Muscle of leg (tissue), 11 donors: Measurements from ENCODE around the gene THBS3. TPM values are rescaled to one million over a fixed set of nuclear protein-coding genes. Genes with fewer than 3 reads are reported as not detected.
"Not testable (repeated sequence)": the region's sequence is repeated elsewhere in the genome, so short reads cannot be mapped to it uniquely, and the experiment has no call there.

Experiments
- DNase-seq: peaks from one replicate; pipeline ENCODE4 v3.0.0; 2013
- H3K27ac ChIP-seq: one replicate; pipeline ENCODE4 v1.5.1; 2013; ENCODE audit warnings: mild to moderate bottlenecking, low read length, control low read depth
- H3K27me3 ChIP-seq: one replicate; pipeline ENCODE4 v1.6.1; 2013; ENCODE audit warnings: low read length; ENCODE audit not compliant: control insufficient read depth, insufficient read depth
- H3K36me3 ChIP-seq: one replicate; pipeline ENCODE4 v1.6.1; 2013; ENCODE audit warnings: low read length; ENCODE audit not compliant: control insufficient read depth, insufficient read depth
- H3K4me1 ChIP-seq: one replicate; pipeline ENCODE4 v1.6.1; 2013; ENCODE audit warnings: low read length; ENCODE audit not compliant: control insufficient read depth, insufficient read depth
- H3K4me3 ChIP-seq: one replicate; pipeline ENCODE4 v1.5.1; 2013; ENCODE audit warnings: low read length, control low read depth
- H3K9me3 ChIP-seq: replicated peaks from 2 replicates; pipeline ENCODE4 v1.6.1; 2013; ENCODE audit warnings: low read depth, low read length; ENCODE audit not compliant: control insufficient read depth
- WGBS: methylation state at CpG from one replicate; pipeline ENCODE4 v1.1.5; 2013; ENCODE audit warnings: missing lambda C conversion rate; ENCODE audit not compliant: insufficient coverage; 5-methylcytosine and 5-hydroxymethylcytosine counted together
- polyA plus RNA-seq, 8 donors: library from polyadenylated mRNA; unstranded; fragments of 120-200 nt; gene quantifications; one replicate each; pipeline versions ENCODE4 v1.2.1 to v1.2.3, GENCODE V29; 2013; ENCODE audit warnings: inconsistent platforms in 1 of 8, low replicate concordance in 1 of 8; ENCODE audit not compliant: insufficient read length in 8 of 8, insufficient read depth in 1 of 8
- total RNA-seq: library from RNA; stranded (reverse); fragments of 120-200 nt; gene quantifications from one replicate; pipeline ENCODE4 v1.2.4, GENCODE V29; 2013

THBS3 gene
- total and polyA plus RNA-seq, 9 donors = 62.8 to 85.5 (median 71.8) TPM

DNA sequence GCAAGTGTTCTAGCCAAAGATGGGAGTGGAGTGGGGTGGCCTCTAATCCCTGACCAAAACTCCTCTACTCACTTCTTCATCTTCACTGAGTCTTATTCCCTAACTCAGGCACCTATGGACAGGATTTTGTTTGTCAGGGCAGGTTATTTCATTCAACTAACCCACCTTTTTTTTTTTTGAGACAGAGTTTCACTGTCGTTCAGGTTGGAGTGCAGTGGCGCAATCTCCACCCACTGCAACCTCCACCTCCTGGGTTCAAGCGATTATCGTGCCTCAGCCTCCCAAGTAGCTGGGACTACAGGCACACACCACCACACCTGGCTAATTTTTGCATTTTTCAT lies 39.6 kb downstream of the THBS3 start:
- peaks cover 30% of the 10 kb centered on the region for H3K4me1 ChIP-seq
- not testable (repeated sequence) for DNase-seq, H3K4me3 ChIP-seq, H3K27me3 ChIP-seq, H3K9me3 ChIP-seq, H3K27ac ChIP-seq
- WGBS = 63% methylated on average over 3 of the region's 4 CpGs
- peaks cover 28% of the 10 kb centered on the region for H3K36me3 ChIP-seq

DNA sequence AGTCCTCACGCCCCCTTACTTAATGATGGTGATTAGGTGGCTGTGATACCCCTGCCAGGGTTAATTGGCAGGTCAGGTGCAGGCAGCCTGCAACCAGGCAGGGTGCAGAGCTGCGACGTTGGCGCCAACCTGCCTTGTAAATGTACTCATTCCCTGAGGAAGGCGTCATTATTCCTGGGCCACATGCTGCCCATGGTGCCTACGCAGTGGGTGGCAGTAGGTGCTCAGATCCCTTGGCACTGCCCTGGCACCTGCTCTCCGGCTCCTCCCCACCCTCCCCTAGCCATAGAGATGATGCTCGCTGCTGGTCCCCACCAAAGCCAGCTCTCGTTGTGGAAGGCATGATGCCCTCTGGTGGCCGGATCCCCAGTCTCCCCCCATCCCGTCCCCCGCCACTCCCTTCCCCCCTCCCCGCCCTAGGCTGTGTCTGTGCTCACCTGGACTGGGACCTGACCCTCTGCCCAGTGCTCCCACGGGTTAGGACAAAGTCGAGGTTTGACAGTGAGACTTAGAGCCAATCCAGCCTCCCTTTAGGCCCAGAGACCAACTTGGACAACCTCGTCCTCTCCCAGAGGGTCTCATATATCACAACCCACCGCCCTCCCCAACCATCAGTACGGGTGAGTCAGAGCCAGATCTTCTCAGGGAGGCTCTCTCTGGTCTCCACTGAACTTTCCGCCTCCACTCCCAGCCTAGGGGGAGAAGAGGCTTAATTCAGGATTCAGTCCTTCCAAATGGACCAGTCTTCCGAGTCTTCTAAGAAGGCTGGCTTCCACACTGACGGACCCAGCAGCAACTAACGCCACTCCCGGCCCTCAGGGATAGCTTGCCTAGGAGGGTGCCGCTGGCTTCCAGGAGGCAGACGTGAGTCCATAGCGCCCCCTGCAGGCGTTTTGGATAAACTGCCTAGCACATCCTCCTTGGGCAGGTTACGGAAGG lies 40.3 kb downstream of the THBS3 start:
- peaks cover 28% of the 10 kb centered on the region for H3K36me3 ChIP-seq
- no peak overlapping the region for H3K4me3 ChIP-seq

DNA sequence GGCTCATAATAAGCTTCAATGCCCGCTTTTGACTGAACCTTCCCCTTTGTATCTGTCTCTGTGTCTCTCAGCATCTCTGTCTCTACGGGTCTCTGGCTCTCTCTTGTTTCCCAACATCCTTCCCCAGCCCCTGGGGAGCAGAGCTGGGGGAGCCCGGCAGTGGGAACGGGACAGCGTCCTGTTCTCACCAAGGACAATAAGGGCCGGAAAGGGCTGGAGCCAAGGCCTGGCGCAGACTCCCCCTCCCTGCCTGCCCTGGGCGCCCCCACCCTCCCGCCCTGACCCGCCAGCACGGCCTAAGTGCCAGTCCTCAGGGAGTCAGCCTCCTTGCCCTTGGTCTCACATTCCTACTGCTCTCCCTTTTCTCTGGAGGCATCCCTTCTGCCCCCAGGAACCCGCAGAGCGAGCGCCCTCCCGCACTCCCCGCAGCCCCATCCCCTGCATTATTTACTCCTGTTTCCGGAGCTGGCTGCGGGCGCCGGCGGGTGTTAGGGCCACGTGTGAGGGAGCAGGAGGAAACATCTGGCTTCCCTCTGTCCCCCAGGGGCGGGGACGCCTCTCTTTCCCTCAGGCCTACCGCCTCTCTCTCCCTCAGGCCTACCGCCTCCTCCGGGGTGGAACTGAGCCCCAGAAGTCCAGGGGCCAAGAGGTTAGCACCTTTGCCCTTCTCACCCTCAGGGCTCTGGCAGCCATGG lies 41.1 kb downstream of the THBS3 start:
- 4% methylated on average over 14 of the region's 27 CpGs for WGBS
- H3K4me3 ChIP-seq = no peak overlapping the region
- peak overlapping the region; percentile 69 for H3K27ac ChIP-seq
- H3K36me3 ChIP-seq = peaks cover 28% of the 10 kb centered on the region
- no peaks in the 10 kb centered on the region for H3K9me3 ChIP-seq
- peaks cover 23% of the 10 kb centered on the region for H3K4me1 ChIP-seq
- H3K27me3 ChIP-seq = no peaks in the 10 kb centered on the region
- peak; percentile 83 for DNase-seq

More for the DNA sequence above, 40.3 kb downstream of the THBS3 start:
- peak overlapping the region; percentile 62 for H3K27ac ChIP-seq
- 4% methylated on average over 16 of the region's 28 CpGs for WGBS
- H3K4me1 ChIP-seq = peaks cover 28% of the 10 kb centered on the region
- DNase-seq = peak; percentile 88
- no peaks in the 10 kb centered on the region for H3K9me3 ChIP-seq
- no peaks in the 10 kb centered on the region for H3K27me3 ChIP-seq

DNA sequence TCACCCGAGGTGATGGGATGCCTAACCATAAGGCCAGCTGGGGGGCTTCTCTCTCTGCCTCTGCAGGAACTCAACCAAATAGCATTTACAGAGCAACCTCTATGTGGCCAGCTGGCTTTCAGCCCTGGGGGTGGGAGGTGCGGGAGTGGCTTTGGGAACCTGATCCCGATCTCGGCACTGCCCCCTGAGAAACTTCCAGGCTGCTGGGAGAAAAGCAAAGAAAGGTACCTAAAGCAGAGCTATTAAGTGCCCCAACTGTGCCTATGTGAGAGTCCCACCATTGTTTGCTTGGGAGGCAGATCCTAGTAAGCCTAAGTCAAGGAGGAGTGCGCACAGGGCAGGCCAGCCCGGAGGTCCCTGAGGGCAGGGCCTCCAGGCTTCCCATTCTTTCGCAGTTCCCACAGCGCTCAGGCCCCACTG lies 41.6 kb downstream of the THBS3 start:
- Histone ChIP-seq H3K27ac (peak overlapping the region; percentile 69), H3K9me3 (no peaks in the 10 kb centered on the region), H3K27me3 (no peaks in the 10 kb centered on the region), H3K4me1 (peaks cover 23% of the 10 kb centered on the region), H3K4me3 (no peak overlapping the region), H3K36me3 (peaks cover 24% of the 10 kb centered on the region)
- peak; percentile 40 for DNase-seq
- WGBS = 20% methylated on average over 7 of the region's 8 CpGs

DNA sequence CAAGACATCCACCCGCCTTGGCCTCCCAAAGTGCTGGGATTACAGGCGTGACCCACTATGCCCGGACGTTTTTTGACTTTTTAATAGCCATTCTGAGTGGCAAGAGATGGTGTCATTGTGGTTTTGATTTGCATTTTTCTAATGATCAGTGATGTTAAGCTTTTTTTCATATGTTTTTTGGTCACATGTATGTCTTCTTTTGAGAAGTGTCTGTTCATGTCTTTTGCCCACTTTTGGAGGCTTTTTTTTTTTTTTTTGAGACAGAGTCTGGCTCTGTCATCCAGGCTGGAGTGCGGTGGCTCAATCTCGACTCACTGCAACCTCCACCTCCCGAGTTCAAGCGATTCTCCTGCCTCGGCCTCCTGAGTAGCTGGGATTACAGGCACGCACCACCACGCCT lies 43.1 kb downstream of the THBS3 start:
- H3K9me3 ChIP-seq, H3K4me3 ChIP-seq, H3K27me3 ChIP-seq, H3K27ac ChIP-seq, DNase-seq: not testable (repeated sequence)
- 93% methylated on average over 3 of the region's 11 CpGs for WGBS
- H3K36me3 ChIP-seq = peaks cover 11% of the 10 kb centered on the region
- H3K4me1 ChIP-seq = peaks cover 23% of the 10 kb centered on the region

DNA sequence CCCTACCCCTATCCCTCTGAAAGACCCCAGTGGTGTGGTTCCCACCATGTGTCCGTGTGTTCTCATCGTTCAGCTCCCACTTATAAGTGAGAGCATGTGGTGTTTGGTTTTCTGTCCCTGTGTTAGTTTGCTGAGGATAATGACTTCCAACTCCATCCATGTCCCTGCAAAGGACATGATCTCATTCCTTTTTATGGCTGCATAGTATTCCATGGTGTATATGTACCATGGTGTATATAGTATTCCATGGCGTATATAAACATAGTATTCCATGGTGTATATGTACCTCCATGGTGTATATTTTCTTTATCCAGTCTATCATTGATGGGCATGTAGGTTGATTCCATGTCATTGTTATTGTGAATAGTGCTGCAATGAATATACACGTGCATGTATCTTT lies 43.9 kb downstream of the THBS3 start:
- H3K27me3 ChIP-seq, H3K4me3 ChIP-seq, H3K27ac ChIP-seq, H3K36me3 ChIP-seq, H3K9me3 ChIP-seq, DNase-seq: not testable (repeated sequence)
- H3K4me1 ChIP-seq = peaks cover 23% of the 10 kb centered on the region
- WGBS = no CpG with 5 or more reads among the region's 4 CpGs

DNA sequence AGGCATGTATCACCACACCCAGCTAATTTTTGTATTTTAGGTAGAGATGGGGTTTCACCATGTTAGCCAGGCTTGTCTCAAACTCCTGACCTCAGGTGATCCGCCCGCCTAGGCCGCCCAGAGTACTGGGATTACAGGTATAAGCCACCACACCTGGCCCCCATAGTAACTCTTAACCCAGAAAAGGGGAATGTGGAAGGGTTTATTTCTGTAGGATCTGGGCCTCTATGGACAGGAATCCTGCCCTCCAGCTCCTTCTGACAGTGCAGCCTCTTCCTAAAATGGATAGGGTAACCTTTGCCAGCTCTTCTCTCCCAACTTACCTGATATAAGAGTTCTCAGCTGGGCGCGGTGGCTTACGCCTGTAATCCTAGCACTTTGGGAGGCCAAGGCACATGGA lies 45.1 kb downstream of the THBS3 start:
- not testable (repeated sequence) for H3K36me3 ChIP-seq, H3K27ac ChIP-seq, H3K27me3 ChIP-seq, H3K4me3 ChIP-seq, H3K9me3 ChIP-seq, DNase-seq
- H3K4me1 ChIP-seq = peaks cover 18% of the 10 kb centered on the region
- 90% methylated on average over 3 of the region's 6 CpGs for WGBS

DNA sequence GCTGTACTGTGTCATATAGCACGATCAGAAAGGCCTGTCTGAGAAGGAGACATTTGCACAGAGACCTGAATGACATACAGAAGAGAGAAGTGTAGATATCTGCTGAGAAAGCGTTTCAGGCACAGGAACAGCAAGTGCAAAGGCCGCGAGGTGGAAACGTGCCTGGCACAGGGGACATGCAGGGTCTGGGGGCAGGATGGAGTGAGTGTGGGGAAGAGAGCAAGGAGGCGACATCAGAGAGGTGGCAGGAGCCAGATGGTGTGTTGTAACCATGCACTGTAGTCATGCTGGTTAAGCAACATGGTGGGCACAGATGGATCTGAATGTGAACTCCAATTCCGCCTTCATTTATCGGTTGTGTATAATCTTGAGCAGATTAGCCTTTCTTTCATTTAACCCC lies 47.6 kb downstream of the THBS3 start:
- DNase-seq = no peak
- no peaks in the 10 kb centered on the region for H3K4me1 ChIP-seq
- H3K27ac ChIP-seq = no peak overlapping the region
- H3K4me3 ChIP-seq = no peak overlapping the region
- no peaks in the 10 kb centered on the region for H3K36me3 ChIP-seq
- no peaks in the 10 kb centered on the region for H3K9me3 ChIP-seq
- no peaks in the 10 kb centered on the region for H3K27me3 ChIP-seq
- WGBS = 67% methylated on average over 6 of the region's 8 CpGs

DNA sequence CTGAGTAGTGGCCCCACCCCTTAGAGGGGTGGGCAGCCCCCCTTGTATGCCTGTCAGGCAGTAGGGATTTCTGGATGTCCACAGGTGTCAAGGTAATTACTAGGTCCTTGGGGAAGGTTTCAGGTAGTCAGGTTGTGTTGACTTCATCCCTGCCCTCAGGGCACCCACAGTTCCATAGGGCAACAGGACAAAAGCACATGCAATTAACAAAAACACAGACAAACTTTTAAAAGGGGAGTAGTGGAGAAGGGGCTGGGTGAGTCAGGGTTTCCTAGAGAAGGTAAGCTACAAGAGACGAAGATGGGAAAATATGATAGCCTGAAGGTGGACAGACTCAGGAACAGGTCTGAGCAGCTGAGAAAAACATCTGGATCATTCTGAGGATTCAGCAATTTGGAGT lies 48.7 kb downstream of the THBS3 start:
- Histone ChIP-seq H3K27me3 (no peaks in the 10 kb centered on the region), H3K4me3 (no peak overlapping the region), H3K27ac (no peak overlapping the region), H3K36me3 (no peaks in the 10 kb centered on the region), H3K4me1 (no peaks in the 10 kb centered on the region), H3K9me3 (no peaks in the 10 kb centered on the region)
- DNase-seq = no peak
- WGBS = 75% methylated on average over 1 of the region's 1 CpG

DNA sequence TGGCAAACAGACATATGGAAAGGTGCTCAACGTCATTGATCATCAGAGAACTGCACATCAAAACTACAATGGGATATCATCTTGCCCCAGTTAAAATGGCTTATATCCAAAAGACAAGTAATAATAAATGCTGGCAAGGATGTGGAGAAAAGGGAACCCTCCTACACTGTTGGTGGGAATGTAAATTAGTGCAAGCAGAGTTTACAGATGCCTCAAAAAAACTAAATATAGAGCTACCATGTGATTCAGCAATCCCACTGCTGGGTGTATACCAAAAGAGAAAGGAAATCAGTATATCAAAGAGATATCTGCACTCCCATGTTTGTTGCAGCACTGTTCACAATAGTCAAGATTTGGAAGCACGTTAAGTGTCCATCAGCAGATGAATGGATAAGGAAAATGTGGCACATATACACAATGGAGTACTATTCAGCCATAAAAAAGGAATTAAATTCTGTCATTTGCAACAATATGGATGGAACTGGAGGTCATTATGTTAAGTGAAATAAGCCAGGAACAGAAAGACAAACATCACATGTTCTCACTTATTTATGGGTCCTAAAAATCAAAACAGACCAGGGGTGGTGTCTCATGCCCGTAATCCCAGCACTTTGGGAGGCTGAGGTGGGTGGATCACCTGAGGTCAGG lies 51.6 kb downstream of the THBS3 start:
- H3K36me3 ChIP-seq, H3K27me3 ChIP-seq, H3K9me3 ChIP-seq, DNase-seq, H3K27ac ChIP-seq, H3K4me3 ChIP-seq, H3K4me1 ChIP-seq: not testable (repeated sequence)
- no CpG with 5 or more reads among the region's 3 CpGs for WGBS
